GM19463 (cell line): ENCODE data around the gene GJA10.

Source experiments
- ATAC-seq: cut with Tn5 transposase; IDR thresholded peaks from one replicate; pipeline ENCODE4 v1.9.1; 2021; ENCODE audit warnings: mild to moderate bottlenecking, moderate library complexity; ENCODE audit not compliant: unreplicated experiment

Gene GJA10

DNA sequence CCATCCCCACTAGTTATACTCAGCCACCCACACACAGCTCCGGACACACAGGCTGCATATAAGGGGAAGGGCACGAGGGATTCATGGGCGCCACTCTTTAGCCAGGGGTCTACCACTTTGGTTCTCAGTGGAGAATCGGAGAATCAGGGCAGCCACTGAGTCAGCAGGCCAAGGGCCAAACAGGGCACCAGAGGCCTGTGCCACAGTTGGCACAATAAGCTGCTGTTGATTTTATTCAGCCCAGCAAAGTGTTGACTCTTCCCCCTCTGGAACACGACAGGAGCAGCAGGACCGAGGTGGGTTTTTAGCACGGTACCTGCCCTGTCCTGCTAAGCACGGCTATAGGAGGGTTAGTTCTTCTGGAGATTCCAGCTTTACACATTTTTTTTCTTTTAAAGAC is 48.3 kb downstream of the GJA10 start:
- no peak for ATAC-seq

DNA sequence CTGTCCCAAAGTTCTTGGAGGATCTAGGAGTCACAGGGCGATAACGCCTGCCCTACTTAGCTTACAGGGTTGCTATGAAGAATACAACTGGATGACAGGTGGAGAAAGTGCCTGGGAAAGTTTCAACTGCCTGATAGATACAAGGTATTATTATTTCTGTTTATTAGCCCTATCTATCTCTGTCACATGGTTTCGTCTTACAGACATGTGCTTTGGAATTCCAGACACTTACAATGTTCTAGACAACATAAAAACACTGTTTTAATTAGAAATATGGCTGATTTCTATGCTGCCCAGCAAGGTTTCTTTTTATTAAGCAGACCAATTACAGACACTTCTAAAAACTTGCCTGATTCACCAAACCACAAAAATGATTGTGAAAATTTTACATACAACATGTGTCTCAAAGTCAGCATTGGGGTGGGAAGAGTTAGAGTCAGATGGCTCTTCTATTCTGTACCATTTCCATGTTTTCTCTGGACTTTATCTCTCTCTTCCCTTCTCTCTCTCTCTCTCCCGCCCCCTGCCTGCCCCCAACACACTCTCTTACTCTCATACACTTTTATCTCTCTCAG is 50.0 kb downstream of the GJA10 start:
- ATAC-seq: no peak

DNA sequence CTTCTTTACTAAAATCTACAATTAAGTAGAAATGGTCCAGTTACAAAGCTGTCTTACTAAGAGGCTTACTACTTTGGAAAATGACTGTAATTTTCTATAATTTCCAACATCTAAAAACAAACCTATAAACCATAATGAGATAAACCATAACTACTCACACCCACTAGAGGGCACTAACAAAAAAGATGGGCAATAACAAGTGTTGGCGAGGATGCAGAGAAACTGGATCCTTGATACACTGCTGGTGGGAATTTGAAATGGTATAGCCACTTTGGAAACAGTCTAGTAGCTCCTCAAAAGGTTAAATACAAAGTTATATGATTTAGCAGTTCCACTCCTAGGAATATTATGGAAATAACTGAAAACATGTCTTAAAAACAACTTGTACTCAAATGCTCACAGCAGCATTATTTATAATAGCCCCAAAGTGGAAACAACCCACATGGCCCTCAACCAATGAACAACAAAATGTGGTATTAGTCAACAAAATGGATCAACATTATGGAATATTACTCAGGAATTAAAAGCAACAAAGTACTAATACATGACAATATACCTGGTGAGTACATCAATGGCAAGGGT is 50.6 kb downstream of the GJA10 start:
- no peak for ATAC-seq
